ENCODE measurements around the gene TRIM75. TPM values are rescaled to one million over a fixed set of nuclear protein-coding genes. Genes with fewer than 3 reads are reported as not detected.
"Not testable (repeated sequence)": the region's sequence is repeated elsewhere in the genome, so short reads cannot be mapped to it uniquely, and the experiment has no call there.

Gene TRIM75
- total RNA-seq, 2 experiments from 2014 or later, result not detected

GRCh38 chr4:165010487-165010886 lies 43.2 kb upstream of the TRIM75 start:
- H3K36me3 Mint-ChIP-seq (ENCODE audit: low read depth), result no peaks in the 10 kb centered on the region
- H3K4me1 Mint-ChIP-seq (ENCODE audit: low read depth), result peaks cover 12% of the 10 kb centered on the region
- TF ChIP-seq CTCF (IDR thresholded peaks at IDR 0.05), result no peak
- no peak for DNase-seq
- intact Hi-C loops (cut with micrococcal nuclease), result no loop called here
- ChIA-PET POLR2A (interaction anchor here (1.1 kb wide), 1 partner anchor 28 kb away, joined by 3 read pairs; no protein-coding TSS in a partner anchor), CTCF (no interaction called here)
- H3K27ac Mint-ChIP-seq, result no peak overlapping the region
- no peaks in the 10 kb centered on the region for H3K9me3 Mint-ChIP-seq
- peaks cover 8% of the 10 kb centered on the region for H3K27me3 Mint-ChIP-seq
- H3K4me3 Mint-ChIP-seq, result no peak overlapping the region
- no peak for ATAC-seq

DNA sequence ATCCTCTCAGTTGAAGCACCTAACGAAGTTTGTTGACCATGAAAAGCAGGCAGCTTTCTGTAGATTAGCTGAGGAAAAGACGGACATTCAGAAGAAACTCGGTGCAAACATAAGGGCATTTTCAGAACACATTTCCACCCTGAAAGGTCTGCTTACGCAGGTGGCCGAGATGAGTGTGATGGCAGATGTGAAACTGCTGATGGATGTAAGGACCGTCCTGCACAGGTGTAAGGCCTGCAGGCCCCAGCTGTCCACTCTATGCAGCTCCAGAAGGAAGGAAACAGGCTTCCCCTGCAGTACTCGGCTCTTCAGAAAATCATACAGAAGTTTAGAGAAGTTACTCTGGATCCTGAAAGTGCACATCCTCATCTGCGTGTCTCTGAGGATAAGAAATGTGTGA lies 42.7 kb upstream of the TRIM75 start:
- intact Hi-C loops (cut with micrococcal nuclease), result no loop called here
- Mint-ChIP-seq H3K27ac (no peak overlapping the region), H3K4me1 (ENCODE audit: low read depth) (peaks cover 12% of the 10 kb centered on the region), H3K9me3 (no peaks in the 10 kb centered on the region), H3K4me3 (no peak overlapping the region), H3K27me3 (peaks cover 8% of the 10 kb centered on the region), H3K36me3 (ENCODE audit: low read depth) (no peaks in the 10 kb centered on the region)
- POLR2A ChIA-PET, result interaction anchor here (1.1 kb wide), 1 partner anchor 27 kb away, joined by 3 read pairs; no protein-coding TSS in a partner anchor
- no peak for TF ChIP-seq CTCF (IDR thresholded peaks at IDR 0.05)
- DNase-seq (no peak), ATAC-seq (no peak)
- CTCF ChIA-PET, result no interaction called here

DNA sequence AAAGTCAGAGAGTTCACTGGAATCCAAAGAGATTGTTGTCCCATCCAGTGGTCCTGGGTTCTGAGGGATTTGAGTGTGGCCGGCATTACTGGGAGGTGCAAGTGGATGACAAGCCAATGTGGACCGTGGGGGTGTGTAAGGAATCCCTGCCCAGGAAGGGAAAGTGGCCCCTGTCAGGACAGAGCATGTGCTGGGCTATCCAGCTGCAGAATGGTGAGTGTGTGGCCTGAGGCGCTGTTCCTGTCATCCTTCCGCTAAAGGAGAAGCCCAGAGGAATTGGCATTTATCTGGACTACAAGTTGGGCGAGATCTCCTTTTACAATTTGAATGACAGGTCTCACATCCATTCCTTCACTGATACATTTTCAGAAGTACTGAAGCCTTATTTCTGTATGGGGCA lies 42.3 kb upstream of the TRIM75 start:
- no peak for TF ChIP-seq CTCF (IDR thresholded peaks at IDR 0.05)
- Mint-ChIP-seq H3K27me3 (peaks cover 8% of the 10 kb centered on the region), H3K27ac (no peak overlapping the region), H3K9me3 (no peaks in the 10 kb centered on the region), H3K4me1 (ENCODE audit: low read depth) (peaks cover 12% of the 10 kb centered on the region), H3K4me3 (no peak overlapping the region), H3K36me3 (ENCODE audit: low read depth) (no peaks in the 10 kb centered on the region)
- intact Hi-C loops (cut with micrococcal nuclease), result no loop called here
- DNase-seq (no peak), ATAC-seq (no peak)
- ChIA-PET CTCF (no interaction called here), POLR2A (interaction anchor here (1.1 kb wide), 1 partner anchor 27 kb away, joined by 3 read pairs; no protein-coding TSS in a partner anchor)

DNA sequence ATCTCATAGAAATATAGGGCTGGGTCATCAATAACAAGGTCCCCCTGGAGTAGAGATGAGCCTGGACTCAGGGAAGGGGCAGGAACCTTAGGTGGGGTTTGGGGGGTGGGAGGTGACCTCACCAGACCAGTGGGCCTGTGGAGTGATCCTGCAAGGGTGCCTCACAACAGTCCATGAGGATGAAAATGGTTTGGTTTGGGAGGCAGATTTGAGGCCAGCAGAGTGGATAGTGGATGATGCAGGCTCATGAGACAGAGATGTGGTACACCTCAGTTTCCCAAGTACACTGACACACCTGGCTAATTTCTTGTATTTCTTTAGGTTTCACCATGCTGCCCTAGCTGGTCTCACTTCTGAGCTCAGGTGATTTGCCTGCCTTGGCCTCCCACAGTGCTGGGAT lies 40.0 kb upstream of the TRIM75 start:
- CTCF ChIA-PET, result interaction anchor here (1.3 kb wide), 1 partner anchor 245 kb away, joined by 3 read pairs; no protein-coding TSS in a partner anchor
- no peaks in the 10 kb centered on the region for H3K36me3 Mint-ChIP-seq (ENCODE audit: low read depth)
- H3K4me3 Mint-ChIP-seq, result no peak overlapping the region
- POLR2A ChIA-PET, result no interaction called here
- DNase-seq, result no peak
- peaks cover 5% of the 10 kb centered on the region for H3K27me3 Mint-ChIP-seq
- no peak overlapping the region for H3K27ac Mint-ChIP-seq
- intact Hi-C loops (cut with micrococcal nuclease), result no loop called here
- no peak for ATAC-seq
- H3K9me3 Mint-ChIP-seq, result no peaks in the 10 kb centered on the region
- H3K4me1 Mint-ChIP-seq (ENCODE audit: low read depth), result peaks cover 12% of the 10 kb centered on the region
- TF ChIP-seq CTCF (IDR thresholded peaks at IDR 0.05), result no peak

GRCh38 chr4:165016971-165017370 lies 36.7 kb upstream of the TRIM75 start:
- peaks cover 5% of the 10 kb centered on the region for H3K27me3 Mint-ChIP-seq
- POLR2A ChIA-PET, result interaction anchor here (0.7 kb wide), 1 partner anchor 11 kb away, joined by 3 read pairs; no protein-coding TSS in a partner anchor
- intact Hi-C loops (cut with micrococcal nuclease), result no loop called here
- H3K36me3 Mint-ChIP-seq (ENCODE audit: low read depth), result no peaks in the 10 kb centered on the region
- no peak overlapping the region for H3K4me3 Mint-ChIP-seq
- H3K9me3 Mint-ChIP-seq, result no peaks in the 10 kb centered on the region
- H3K27ac Mint-ChIP-seq, result no peak overlapping the region
- TF ChIP-seq CTCF (IDR thresholded peaks at IDR 0.05), result no peak
- ATAC-seq, result no peak
- CTCF ChIA-PET, result no interaction called here
- no peak for DNase-seq
- no peaks in the 10 kb centered on the region for H3K4me1 Mint-ChIP-seq (ENCODE audit: low read depth)

DNA sequence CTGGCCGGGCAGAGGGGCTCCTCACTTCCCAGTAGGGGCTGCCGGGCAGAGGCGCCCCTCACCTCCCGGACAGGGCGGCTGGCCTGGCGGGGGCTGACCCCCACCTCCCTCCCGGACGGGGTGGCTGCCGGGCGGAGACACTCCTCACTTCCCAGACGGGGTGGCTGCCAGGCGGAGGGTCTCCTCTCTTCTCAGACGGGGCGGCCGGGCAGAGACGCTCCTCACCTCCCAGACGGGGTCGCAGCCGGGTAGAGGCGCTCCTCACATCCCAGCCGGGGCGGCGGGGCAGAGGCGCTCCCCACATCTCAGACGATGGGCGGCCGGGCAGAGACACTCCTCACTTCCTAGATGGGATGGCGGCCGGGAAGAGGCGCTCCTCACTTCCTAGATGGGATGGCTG lies 33.7 kb upstream of the TRIM75 start:
- ATAC-seq; H3K27ac Mint-ChIP-seq; DNase-seq; H3K27me3 Mint-ChIP-seq; H3K4me1 Mint-ChIP-seq (ENCODE audit: low read depth); POLR2A ChIA-PET; H3K9me3 Mint-ChIP-seq; CTCF ChIA-PET; H3K36me3 Mint-ChIP-seq (ENCODE audit: low read depth); H3K4me3 Mint-ChIP-seq; intact Hi-C loops (cut with micrococcal nuclease): not testable (repeated sequence)

GRCh38 chr4:165025782-165026181 lies 27.9 kb upstream of the TRIM75 start:
- H3K4me3 Mint-ChIP-seq; H3K36me3 Mint-ChIP-seq (ENCODE audit: low read depth); POLR2A ChIA-PET; H3K27me3 Mint-ChIP-seq; DNase-seq; H3K9me3 Mint-ChIP-seq; H3K27ac Mint-ChIP-seq; ATAC-seq; CTCF ChIA-PET; intact Hi-C loops (cut with micrococcal nuclease); H3K4me1 Mint-ChIP-seq (ENCODE audit: low read depth): not testable (repeated sequence)
